Activated gamma-delta T cell treated with anti-CD3 and anti-CD28 coated beads, Interleukin-2, amount 50 U/mL, for 16 hours (primary cell): ENCODE results near the gene POU2AF3.
"Not testable (repeated sequence)": the region's sequence is repeated elsewhere in the genome, so short reads cannot be mapped to it uniquely, and the experiment has no call there.

Experiments
- DNase-seq: peaks from one replicate; pipeline ENCODE4 v3.0.0-alpha.2; 2020; ENCODE audit warnings: low read depth

Gene POU2AF3, protein sequence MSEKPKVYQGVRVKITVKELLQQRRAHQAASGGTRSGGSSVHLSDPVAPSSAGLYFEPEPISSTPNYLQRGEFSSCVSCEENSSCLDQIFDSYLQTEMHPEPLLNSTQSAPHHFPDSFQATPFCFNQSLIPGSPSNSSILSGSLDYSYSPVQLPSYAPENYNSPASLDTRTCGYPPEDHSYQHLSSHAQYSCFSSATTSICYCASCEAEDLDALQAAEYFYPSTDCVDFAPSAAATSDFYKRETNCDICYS

DNA sequence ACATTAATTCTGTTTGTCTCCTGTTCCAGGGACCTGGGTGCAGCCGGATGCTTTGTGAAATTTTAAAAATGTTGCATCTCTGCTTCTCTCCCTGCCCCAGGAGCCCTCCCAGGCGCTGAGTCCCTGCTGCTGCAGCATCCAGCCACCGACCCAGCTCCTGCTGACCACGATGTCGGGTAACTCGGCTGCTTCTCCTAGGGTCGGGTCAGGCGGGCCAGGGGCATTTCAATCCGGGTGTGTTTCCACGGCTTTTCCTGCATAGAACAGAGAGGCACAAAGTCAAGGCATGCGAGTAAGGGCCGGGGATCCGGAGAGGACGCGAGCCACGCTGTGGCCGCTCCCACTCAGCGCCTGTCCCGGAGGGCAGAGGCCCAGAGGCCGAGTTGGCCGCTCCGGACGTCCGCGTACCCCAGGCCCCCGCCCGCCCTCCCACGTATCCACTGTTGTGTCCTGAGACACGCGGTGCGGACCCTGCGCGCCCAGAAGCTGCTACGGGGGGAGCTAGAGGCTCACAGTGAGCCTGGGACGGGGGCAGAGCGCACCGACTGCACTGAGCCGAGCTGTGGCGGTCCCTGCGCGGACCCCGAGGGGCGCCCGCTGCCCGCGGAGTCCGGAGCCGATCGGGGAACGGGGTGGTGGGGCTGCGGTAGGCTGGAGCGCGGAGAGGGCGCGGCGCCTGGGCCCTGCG is at the start of gene POU2AF3:
POU2AF3 (plus strand) TSS at position 134 of the 688 bp plus-strand sequence; CDS start at position 170, 36 bp downstream.
- DNase-seq, result no peak

DNA sequence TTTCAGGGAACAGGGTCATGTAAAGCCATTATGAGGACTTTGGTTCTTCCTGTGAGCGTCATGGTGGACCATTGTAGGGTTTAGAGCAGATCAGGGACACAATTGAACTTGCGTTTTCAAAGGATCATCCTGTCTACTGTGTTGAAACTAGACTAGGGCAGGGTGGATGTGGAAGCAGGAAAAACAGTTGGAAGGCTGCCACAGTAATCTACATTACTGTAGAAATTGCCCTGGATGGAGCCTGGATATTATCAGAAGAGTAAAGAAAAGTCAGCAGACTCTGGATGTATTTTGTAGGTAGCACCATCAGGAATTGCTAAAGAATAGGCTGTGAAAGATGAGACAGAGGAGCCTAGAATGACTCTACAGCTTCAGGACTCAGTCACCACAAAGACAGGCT is 47.4 kb upstream of the POU2AF3 start:
- DNase-seq, result no peak

DNA sequence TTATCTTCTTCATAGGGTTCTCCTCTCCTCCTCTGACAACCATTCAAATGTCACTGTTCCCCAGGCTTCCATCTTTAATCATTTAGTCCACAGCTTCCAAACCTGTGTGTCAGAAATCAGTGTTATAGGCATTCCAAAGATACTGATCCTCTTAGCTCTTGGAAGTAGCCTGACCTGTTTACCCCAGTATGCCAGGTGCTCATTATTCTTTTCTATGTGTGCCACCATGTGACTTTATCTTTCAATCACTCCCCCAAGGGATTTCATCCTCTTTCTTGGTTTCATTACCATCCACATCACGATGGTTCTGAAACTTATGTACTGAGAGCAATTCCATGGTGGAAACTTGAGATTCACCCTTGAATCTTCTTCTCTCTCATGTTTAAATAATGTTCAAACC is 45.2 kb upstream of the POU2AF3 start:
- no peak for DNase-seq

DNA sequence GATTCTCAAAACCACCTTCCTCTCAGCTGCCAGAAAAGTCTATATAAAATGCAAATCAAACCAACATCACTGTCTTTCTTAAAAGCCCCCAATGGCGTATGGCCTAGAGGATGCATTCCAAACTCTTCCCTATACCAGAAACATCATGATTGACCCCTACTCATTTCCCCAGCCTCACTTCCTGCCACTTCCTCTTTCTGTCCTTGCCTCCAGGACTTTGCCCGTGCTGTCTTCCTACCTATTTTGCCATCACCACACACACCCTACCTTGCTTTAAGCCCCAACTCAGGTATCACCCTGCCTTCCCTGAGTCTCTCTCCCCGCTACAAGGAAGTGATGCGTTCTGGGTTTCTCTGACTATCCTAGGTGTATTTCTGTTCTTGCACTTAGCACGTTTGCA is 44.7 kb upstream of the POU2AF3 start:
- DNase-seq, result no peak

DNA sequence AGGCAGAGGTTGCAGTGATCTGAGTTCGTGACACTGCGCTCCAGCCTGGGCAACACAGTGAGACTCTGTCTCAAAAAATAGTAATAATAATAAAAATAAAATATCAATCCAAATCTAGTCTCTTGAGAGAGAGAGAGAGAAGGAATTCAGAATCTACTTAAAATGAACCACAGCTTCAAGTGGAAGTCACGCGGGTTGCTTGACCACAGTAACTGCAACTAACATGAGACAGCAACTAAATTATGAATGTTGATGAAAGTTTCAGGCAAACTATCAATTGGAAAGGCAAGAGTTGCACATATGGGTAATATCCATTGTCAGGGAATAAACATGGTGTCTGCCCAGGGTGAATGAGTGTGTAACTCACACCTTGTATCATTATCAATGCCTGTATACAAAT is 40.3 kb upstream of the POU2AF3 start:
- DNase-seq, result no peak

DNA sequence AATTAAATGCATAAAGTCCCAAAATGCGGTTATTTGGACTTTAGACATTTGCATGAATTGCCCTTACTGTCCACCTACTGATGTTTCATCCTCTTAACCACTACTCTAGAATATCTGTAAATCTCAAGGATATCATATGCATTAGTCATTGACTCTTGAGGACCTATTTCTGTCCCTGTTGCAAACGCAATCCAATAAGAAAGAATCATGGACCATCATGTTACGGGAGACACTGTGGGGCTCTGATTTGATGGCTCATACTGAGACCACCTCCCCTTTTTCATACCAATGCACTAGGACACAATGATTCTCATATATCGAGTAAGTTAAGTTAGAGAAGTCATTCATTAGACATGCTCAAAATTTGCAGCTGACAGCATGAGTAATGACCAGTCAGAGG is 38.5 kb upstream of the POU2AF3 start:
- no peak for DNase-seq

DNA sequence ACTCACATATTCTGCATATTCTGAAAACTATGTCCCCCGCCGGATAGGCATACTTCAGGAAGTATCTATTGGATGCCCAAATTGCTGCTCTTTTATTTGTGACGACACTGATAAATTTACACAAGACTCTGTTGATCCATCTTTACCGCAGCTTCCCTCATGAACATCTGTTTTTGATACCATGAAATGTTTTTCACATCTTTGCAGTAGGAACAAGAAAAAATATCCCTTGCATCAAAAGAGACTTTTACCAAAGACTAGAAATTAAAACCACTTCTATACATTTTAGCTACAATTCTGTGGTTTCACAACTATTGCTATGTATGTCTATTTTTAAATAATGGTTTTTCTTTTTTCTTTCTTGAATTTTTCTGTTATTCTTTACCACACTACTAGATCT is 37.5 kb upstream of the POU2AF3 start:
- DNase-seq, result no peak

DNA sequence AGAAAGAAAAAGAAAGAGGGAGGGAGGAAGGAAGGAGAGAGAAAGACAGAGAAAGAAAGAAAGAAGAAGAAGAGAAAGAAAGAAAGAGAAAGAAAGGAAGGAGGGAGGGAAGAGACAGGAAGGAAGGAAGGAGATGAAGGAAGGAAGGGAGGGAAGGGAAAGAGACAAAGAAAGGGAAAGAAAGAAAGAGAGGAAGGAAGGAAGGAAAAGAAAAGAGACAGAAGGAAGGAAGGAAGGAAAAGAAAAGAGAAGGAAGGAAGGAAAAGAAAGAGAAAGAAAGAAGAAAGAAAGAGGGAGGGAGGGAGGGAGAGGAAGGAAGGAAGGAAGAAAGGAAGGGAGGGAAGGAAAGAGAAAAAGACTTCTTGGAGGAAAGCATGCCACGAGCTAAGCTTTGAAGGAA is 33.7 kb upstream of the POU2AF3 start:
- no peak for DNase-seq

DNA sequence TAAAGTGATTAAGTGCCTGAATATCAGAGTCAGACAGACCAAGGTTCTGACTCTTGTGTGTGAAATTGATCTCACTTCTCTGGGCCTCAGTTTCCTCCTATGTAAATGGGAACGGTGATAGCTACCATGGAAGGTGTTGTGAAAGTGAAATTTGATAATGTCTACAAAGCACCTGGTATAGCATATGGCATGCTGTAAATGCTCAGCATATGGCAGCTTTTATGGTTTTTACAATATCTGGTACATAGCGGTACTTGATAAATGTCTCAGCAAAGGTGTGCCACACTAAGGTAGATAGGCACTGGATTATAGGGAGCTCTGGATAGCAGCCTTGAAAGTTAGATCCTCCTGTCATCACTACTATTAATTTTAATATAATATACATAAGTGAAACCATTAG is 32.9 kb upstream of the POU2AF3 start:
- DNase-seq, result no peak

DNA sequence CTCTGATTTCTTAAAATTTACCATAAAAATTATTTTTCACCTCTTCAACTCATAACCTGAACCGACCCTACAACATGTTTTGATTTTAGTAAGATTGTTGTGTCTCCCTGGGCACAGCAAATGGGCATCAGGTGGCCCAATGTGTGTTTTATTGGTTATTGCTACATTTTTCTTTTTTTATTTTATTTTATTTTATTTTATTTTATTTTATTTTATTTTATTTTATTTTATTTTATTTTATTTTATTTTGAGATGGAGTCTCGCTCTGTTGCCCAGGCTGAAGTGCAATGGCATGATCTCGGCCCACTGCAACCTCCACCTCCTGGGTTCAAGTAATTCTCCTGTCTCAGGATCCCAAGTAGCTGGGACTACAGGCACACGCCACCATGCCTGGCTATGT is 30.0 kb upstream of the POU2AF3 start:
- DNase-seq, result not testable (repeated sequence)

DNA sequence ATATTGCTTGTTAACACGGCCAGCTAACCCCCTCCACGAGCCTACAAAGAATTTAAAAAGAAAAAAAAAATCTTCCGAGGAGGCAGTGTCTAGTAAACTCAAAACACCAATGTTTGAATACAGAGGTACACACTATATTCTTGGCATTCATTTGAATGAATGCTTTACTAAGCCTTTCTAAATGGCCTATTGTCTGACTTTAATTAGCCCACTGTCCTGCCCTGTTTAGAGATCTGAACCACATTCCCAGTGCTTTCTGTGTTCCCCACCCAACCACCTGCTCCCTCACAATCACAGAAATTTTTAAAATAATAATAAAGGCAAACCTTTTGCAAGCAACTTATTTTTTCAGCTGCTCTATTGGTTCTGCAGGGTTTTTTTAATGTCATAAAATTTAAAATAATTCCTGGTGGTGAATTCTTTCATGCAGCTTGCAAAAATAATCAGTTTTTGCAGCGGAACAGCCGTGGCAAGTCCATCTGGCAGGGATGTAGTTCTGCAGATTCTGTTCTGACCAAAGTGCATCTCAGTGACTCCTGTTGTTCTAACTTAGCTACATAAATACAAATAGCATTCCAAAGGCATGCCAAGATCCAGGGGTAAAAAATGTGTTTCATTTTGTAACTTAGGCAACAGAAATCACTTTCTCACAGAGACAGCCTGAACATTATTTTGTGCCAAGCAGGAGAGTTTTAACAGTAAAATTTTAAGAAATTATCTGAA is 29.0 kb upstream of the POU2AF3 start:
- DNase-seq, result no peak

DNA sequence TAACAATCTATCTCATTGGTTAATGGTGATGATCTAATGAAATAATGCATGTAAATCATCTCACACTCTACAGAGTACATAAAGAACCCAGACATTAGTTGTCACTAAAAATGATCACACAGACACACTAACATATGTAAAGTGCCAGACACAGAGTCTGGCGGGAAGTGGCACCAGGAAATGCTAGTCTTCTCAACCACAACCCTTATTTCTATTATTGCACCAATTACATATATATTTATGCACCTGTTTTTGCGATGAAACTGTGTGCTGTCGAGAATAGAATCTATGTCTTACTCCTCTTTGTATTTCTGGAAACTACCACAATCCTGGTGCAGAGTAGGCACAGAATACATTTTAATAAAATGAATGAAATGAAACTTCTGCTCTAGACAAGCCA is 25.9 kb upstream of the POU2AF3 start:
- DNase-seq, result no peak

DNA sequence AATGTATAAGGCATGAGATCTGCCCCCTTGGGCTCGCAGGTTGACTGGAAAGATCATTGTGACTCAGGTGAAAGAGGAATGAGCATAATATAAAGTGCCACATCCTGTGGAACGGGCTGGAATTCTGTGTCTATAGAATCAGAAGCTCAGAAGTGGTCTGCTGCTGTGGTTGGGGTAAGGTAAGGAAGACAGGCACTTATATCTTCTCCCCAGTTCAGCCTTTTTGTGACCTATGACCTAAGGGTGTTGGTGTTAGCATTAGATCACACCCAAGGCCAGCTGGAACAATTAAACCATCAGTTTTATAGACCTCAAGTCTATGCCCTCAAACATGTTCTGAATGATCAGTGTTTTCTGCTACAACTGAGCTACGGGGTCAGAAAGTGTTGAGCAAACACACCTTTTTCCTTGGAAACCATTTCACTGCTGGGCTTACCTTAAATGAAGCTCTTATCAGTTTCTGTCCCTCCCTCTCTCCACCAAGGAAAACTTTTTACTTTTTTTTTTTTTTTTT is 15.7 kb upstream of the POU2AF3 start:
- DNase-seq, result no peak

DNA sequence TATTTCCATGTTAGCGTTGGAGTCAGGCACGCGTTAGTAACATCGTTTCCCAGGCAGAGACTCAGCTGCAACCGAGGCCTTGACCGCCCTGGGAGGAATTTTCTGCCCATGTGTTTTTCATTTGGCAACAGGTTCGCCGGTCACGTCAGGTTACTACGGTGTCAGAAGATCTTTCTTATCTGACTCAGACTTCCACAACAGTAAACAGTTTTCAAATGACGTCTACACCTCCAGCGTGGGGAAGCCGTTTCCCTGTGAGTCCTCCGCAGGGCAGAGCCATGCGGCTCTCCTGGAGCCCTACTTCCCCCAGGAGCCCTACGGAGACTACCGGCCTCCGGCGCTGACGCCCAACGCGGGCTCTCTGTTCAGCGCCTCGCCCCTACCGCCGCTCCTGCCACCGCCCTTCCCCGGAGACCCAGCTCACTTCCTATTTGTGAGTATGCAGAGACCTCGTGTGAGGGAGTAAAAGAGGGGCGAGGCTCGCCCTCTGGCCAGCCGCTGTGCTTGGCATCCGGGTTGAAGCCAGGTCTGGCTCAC is 14.3 kb upstream of the POU2AF3 start:
- DNase-seq, result no peak

DNA sequence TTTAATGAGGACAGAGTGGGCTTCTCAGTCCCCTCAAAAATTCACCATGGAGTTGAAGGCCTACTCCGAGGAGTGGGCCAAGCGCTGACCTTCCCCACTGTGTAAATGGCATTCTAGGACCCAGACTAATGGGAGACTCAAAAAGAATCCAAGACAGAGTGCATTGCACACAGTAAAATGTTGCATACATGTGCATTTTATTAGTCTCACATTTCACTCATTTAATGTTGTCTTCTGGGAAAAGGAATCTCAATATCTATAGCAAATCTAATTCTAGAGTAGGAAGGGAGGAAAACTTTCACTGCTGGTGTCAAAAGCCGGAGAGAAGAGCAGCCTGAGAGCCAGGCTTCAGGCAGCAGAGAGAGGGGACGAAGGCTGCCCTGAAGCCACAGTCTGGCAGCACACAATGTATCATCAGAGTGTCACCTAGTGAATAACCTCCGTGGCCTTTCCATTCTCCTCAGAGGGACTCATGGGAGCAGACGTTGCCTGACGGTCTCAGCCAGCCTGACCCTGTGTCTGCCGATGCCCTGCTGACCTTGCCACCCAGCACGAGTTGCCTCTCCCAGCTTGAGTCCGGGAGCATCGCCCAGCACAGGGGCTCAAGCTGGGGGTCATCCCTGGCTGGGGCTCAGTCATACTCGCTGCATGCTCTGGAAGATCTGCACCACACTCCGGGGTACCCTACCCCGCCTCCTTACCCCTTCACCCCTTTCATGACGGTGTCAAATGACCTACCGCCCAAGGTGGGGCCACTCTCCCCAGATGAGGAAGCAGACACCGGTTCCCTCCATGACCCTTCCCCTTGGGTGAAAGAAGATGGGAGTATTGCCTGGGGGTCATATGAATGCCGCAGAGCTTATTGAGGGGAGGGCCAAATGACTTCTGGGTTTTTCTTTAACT is 12.9 kb upstream of the POU2AF3 start:
- no peak for DNase-seq

DNA sequence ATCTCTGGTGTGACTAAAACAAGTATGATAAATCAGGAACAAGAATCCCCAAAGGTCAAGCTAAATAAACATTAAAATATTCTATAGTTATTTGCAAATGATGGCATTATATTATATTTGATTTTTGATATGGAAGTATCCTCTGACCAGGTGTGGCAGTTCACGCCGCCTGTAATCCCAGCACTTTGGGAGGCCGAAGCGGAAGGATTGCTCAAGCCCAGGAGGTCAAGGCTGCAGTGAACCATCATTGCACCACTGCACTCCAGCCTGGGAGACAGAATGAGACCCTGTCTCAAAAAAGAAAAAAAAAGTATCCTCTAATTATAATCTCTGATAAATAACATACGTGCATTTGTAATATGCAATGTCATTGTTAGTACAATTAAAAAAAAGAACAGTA is 6.6 kb upstream of the POU2AF3 start:
- DNase-seq, result no peak

DNA sequence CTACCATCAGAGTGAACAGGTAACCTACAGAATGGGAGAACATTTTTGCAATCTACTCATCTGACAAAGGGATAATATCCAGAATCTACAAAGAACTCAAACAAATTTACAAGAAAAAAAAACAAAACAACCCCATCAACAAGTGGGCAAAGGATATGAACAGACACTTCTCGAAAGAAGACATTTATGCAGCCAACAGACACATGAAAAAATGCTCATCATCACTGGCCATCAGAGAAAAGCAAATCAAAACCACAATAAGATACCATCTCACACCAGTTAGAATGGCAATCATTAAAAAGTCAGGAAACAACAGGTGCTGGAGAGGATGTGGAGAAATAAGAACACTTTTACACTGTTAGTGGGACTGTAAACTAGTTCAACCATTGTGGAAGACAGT is 5.9 kb upstream of the POU2AF3 start:
- DNase-seq, result not testable (repeated sequence)

DNA sequence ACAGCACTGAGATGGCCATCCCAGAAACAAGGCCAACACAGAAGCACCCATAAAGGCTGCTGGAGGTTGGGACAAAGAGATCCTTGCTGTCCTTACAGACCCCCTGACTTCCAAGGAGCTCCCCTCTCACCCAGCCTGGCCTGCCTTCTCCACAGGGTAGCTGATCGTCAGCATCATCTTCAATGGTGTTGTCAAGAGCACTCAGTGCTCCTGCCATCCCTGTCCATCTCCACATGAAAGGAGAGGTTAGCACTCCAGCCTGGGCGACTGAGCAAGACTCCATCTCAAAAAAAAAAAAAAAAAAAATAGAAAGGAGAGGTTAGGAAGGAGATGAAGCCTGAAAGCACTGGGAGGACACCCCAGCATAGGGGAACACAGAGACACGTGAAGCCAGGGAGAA is 2.1 kb upstream of the POU2AF3 start:
- DNase-seq, result no peak

DNA sequence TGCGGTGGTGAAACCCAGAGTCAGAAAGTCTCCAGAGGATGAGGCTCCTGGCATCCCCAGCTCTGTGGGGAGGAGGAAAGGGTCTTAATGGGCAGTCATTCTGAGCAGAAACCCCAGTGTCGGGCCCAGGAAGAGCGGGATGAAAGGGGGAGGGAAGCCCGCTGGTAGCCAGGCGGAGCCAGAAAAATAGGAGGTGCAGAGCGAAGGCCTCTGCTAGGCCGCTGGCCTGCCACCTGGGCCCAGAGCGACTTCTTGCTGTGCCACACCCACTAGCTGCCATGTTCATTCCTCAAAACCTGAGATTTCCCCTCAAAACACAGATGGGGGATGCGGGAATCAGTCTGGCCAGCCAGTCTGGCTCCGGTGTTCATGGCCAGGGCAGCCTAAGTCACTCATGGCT is 650 bp upstream of the POU2AF3 start:
- no peak for DNase-seq

DNA sequence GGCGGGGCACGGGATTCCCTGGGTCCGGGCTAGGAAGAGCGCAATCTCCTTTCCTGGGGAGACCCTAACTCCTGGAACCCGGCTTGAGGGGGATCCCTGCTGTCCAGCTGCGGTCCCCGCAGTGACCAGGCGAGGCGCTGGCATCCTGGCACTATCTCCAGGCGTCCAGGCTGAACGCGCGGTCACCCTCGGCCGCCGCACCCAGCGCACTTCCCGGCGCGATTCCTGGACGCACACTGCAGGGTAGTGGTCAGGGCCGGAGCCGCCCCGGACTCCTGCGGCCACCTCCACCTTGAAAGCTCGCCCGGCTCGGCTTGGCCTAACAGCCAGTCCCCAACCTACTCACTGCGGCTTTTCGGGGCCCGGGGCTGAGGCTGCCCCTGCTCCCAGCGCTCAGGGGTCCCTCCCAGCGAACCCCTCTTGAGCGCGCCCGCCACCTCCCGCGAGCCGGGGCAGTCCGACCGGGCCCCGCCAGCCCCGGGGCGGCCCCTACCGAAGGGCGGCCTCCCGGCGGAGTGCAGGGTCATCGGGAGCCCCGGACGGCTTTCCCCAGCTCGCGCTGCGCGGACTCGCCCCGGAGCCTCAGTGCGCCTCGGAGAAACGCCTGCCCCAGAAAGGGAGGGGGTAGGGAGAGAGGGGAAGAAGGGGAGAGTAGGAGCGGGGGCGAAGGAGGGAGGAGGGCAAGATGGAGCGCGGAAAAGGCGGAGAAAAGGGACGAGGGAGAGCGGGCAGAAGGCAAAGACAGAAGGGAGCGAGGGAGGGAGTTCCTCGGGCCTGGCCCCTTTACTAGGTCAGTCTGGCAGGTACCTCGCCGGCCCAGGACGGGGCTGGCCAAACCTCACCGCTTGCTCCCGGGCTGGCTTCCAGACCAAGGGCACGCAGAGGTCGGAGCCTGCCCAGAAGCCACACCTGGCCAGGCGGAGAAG is 1.0 kb downstream of the POU2AF3 start:
- DNase-seq, result no peak

DNA sequence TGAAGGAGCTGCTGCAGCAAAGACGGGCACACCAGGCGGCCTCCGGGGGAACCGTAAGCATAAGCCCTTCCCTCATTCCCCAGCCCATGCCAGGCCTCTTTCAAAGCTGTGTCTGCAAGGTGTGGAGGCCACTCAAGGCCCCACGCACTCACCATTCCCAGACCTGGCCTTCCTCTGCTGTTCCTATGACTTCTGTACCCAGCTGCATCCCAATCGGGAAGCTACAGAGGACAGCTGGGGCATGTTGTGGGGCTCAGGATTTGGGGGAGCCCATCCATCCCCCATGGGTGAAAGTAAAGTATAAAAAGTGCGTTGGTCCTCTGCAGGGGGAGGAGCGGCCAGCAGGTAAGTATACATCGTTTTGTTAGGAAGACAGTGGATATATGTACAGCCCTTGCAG is 2.2 kb downstream of the POU2AF3 start:
- DNase-seq, result no peak
